Activated CD8-positive, alpha-beta T cell treated with anti-CD3 and anti-CD28 coated beads, Interleukin-2, amount 10 ng/mL, durations not matched to agents 7 days and 5 days (primary cell): ENCODE results near the gene RELB. TPM values are rescaled to one million over a fixed set of nuclear protein-coding genes. Genes with fewer than 3 reads are reported as not detected.

Experiments used
- ATAC-seq: fragments of 150-1000 bp; cut with Tn5 transposase; one replicate; pipeline ENCODE4 v1.10.0; 2021; ENCODE audit warnings: moderate library complexity
- CTCF ChIA-PET: fragments of 350-600 bp; sonication (Branson Sonifier 250); formaldehyde crosslinking; loops from one replicate; lab custom pipeline; 2021; ENCODE audit warnings: antibody characterized with exemption; lab: Charles Lee
- POLR2A ChIA-PET: fragments of 350-600 bp; sonication (Branson Sonifier 250); formaldehyde crosslinking; loops from one replicate; lab custom pipeline; 2021; ENCODE audit warnings: antibody characterized with exemption; lab: Charles Lee
- DNase-seq: peaks from one replicate; pipeline ENCODE4 v3.0.0-alpha.2; 2020
- H3K27ac Mint-ChIP-seq: one replicate; pipeline ENCODE4 v1.8.0; 2021; ENCODE audit warnings: mild to moderate bottlenecking, mixed read lengths
- H3K27me3 Mint-ChIP-seq: one replicate; pipeline ENCODE4 v1.8.0; 2021; ENCODE audit warnings: low read depth, mixed read lengths
- H3K36me3 Mint-ChIP-seq: one replicate; pipeline ENCODE4 v1.8.0; 2021; ENCODE audit warnings: low read depth, mixed read lengths
- H3K4me1 Mint-ChIP-seq: one replicate; pipeline ENCODE4 v1.8.0; 2021; ENCODE audit warnings: low read depth, mixed read lengths
- H3K4me3 Mint-ChIP-seq: one replicate; pipeline ENCODE4 v1.8.0; 2021; ENCODE audit warnings: mild to moderate bottlenecking, mixed read lengths
- H3K9me3 Mint-ChIP-seq: one replicate; pipeline ENCODE4 v1.8.0; 2022; ENCODE audit warnings: mixed read lengths; ENCODE audit not compliant: insufficient read depth
- total RNA-seq, 2 experiments: library from RNA; stranded (reverse); gene quantifications; one replicate each; pipeline ENCODE4 v1.2.3, GENCODE V29; 2021

Gene RELB
- total RNA-seq, 2 experiments from 2014 or later: 8.7 to 10.2 TPM

DNA sequence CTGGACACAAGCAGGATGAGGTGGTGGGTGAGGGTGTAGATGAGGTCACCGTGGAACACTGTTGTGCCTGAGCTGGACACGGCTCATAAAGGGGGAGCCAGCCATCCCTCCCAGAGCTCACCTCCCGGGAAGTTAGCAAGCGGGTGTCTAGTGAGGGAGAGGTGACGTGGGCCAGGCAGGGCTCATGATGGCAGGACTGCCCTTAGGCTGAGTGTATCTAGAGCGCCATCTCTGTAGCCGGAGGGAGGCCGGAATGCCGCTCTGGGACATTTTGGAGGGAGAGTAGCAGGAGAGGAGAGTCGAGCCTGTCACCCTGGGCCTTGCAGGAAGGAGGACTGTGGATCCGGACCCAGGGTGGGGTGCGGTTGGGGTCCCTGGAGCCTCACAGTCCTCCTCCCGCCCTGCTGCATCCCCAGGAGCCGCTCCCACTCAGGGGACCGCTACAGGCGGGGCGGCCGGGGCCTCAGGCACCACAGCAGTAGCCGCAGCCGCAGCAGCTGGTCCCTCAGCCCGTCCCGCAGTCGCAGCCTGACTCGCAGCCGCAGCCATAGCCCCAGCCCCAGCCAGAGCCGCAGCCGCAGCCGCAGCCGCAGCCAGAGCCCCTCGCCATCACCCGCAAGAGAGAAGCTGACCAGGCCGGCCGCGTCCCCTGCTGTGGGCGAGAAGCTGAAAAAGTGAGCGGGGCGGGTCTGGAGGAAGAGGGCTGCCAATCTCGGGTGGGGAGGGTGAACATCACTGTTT, 65.8 kb downstream of the RELB start:
- H3K27me3 Mint-ChIP-seq: no peaks in the 10 kb centered on the region
- POLR2A ChIA-PET: no interaction called here
- DNase-seq (no peak), ATAC-seq (no peak)
- no peaks in the 10 kb centered on the region for H3K9me3 Mint-ChIP-seq
- CTCF ChIA-PET: interaction anchor here (1.3 kb wide), 1 partner anchor 50 kb away, joined by 3 read pairs; no protein-coding TSS in a partner anchor
- no peak overlapping the region for H3K27ac Mint-ChIP-seq
- peaks cover 43% of the 10 kb centered on the region for H3K36me3 Mint-ChIP-seq
- no peaks in the 10 kb centered on the region for H3K4me1 Mint-ChIP-seq
- no peak overlapping the region for H3K4me3 Mint-ChIP-seq

DNA sequence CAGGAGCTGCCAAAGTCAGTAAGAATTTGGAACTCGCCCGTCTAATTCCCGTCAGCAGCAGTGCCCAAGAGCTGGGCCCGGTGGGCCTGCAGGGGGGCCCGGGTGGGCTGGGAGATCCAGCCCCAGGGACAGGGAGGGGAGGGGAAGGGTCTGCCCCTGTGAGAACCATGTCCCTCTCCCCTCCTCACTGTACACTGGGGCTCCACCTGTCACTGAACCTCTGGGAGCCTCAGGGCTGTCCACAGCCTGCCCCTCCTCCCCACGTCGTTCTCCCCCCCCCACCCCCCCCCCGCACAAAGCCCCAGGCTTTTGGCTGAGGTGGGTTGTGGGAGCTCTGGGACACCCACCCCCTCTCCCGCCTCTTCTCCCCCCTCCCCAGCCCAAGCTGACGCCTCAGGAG, 66.8 kb downstream of the RELB start:
- Mint-ChIP-seq H3K4me3 (no peak overlapping the region), H3K27me3 (no peaks in the 10 kb centered on the region), H3K36me3 (peaks cover 41% of the 10 kb centered on the region), H3K27ac (no peak overlapping the region), H3K4me1 (peaks cover 2% of the 10 kb centered on the region), H3K9me3 (no peaks in the 10 kb centered on the region)
- DNase-seq (no peak), ATAC-seq (no peak)
- POLR2A ChIA-PET: no interaction called here
- CTCF ChIA-PET: no interaction called here

DNA sequence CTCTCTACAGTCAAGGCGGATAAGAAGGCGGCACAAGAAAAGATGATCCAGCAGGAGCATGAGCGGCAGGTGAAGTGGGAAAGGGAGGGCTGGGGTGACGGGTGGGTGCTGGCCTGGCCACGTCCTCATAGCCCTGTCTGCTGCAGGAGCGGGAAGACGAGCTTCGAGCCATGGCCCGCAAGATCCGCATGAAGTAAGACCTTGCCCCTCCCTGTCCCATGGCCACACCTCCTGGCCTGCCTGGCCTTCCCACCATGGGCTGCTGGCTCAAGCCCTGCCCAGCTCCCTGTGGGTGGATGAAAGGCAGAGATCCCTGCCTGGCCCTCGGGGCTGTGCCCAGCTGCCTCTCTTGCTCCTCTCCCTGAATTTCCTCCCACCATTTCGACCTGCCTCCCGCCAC, 67.8 kb downstream of the RELB start:
- no peak overlapping the region for H3K27ac Mint-ChIP-seq
- H3K9me3 Mint-ChIP-seq: no peaks in the 10 kb centered on the region
- H3K36me3 Mint-ChIP-seq: peaks cover 36% of the 10 kb centered on the region
- peak; percentile 5 for ATAC-seq
- H3K27me3 Mint-ChIP-seq: no peaks in the 10 kb centered on the region
- no peak overlapping the region for H3K4me3 Mint-ChIP-seq
- DNase-seq: no peak
- CTCF ChIA-PET: interaction anchor here (1.5 kb wide), 1 partner anchor 10 kb away, joined by 6 read pairs; no protein-coding TSS in a partner anchor
- H3K4me1 Mint-ChIP-seq: peaks cover 2% of the 10 kb centered on the region
- POLR2A ChIA-PET: no interaction called here

DNA sequence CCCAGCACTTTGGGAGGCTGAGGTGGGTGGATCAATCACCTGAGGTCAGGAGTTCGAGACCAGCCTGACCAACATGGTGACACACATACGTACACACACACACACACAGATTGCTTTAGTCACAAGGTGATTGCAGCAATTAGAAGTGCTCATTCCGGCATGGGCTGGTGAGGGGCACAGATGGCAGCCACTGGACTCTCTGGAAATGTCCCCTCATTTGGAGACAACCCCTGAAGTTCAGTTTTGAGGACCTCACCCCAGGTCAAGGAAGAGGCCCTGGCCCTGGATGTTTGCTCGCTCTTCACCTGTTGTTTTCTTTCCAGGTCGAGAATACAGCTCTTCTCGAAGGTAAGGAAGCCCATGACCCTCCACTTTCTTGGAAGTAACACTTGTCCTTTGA, 69.0 kb downstream of the RELB start:
- CTCF ChIA-PET: no interaction called here
- ATAC-seq (no peak), DNase-seq (no peak)
- Mint-ChIP-seq H3K36me3 (peaks cover 35% of the 10 kb centered on the region), H3K27ac (no peak overlapping the region), H3K4me1 (peaks cover 9% of the 10 kb centered on the region), H3K27me3 (no peaks in the 10 kb centered on the region), H3K9me3 (no peaks in the 10 kb centered on the region), H3K4me3 (no peak overlapping the region)
- POLR2A ChIA-PET: no interaction called here

DNA sequence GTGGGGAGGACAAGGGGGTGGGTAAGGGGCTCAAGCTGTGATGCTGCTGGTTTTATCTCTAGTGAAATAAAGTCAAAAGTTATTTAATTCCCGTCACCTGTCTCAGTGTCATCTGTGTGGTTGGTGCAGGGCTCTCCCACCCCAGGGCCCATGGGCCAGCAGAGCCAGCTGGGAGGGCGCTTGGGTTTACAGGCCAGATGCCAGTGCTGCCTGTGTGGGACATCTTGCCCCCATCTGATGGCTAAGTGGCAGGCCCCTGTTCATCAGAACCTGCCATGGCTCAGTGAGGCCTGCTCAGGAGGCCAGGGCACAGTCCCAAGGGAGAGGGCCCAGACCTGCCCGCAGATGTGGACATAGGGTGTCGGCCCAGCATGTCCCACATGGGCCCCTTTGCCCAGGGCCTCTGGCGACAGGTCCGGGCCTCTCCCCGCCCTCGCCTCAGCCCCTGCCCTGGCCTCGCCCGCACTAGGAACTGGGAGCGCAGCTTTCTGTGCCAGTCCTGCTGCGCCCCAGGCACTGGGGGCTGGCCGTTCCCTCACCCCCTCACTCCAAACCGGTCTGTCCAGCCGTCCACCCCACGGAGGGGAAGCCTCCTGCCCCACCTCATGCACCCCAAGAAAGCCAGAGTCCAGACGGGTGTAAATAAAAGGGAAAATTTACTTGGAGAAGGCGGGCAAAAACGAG, 69.7 kb downstream of the RELB start:
- peaks cover 11% of the 10 kb centered on the region for H3K4me1 Mint-ChIP-seq
- no peak for ATAC-seq
- H3K27ac Mint-ChIP-seq: no peak overlapping the region
- POLR2A ChIA-PET: no interaction called here
- no peak for DNase-seq
- H3K4me3 Mint-ChIP-seq: no peak overlapping the region
- no peaks in the 10 kb centered on the region for H3K9me3 Mint-ChIP-seq
- H3K27me3 Mint-ChIP-seq: no peaks in the 10 kb centered on the region
- peaks cover 31% of the 10 kb centered on the region for H3K36me3 Mint-ChIP-seq
- CTCF ChIA-PET: no interaction called here

DNA sequence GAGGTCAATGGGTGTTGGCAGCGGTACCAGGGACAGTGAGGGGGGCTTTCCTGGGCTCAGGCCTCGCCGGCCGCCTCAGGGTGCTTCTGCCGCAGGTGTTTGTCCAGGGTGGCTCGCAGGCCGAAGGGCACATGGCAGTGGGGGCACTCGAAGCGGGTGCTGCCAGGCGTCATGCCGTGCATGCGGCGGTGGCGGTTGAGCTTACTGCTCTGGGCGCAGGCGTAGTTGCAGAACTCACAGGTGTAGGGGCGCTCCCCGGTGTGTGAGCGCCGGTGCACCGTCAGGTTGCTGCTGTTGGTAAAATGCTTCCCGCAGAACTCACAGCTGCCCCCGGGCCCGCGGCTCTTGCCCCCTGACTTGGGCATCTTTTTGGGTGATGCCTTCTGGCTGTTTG, 70.3 kb downstream of the RELB start:
- ChIA-PET POLR2A (interaction anchor here (0.9 kb wide), 1 partner anchor 12 kb away, joined by 5 read pairs; no protein-coding TSS in a partner anchor), CTCF (interaction anchor here (0.9 kb wide), 1 partner anchor 12 kb away, joined by 4 read pairs; no protein-coding TSS in a partner anchor)
- H3K27ac Mint-ChIP-seq: no peak overlapping the region

DNA sequence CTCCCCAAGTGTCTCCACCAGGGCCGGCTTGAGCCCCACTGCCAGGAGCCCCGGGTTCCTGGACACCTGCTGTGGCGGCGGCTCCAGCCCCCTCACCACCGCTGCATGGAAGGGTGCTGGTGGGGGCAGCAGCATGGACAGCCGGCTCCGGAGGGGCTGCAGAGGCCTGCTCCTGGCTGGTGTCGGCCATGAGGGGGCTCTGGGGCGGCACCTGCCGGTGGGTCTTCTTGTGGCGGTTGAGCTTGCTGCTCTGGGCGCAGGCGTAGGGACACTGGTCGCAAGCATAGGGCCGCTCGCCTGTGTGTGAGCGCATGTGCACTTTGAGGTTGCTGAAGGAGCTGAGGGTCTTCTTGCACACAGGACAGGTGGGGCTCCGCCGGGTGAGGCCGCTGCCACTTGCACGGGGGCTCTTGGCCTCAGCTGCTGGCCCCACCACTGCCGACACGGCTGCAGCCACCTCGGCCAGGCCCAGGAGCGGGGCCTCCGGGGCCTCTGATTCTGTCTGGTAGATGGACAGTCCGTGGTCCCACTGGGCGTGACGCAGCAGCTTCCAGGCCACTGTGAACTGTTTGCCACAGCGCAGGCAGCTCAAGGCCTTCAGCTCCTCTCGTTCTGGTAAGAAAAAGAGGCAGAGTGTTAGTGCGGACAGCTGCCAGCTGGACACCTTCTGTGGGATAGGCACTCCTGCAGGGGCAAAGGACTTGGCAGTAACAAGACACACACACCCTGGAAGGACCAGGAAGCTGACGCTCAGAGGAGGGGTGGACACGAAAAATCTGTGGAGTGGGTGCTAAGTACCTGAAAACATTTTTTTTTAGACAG, 70.9 kb downstream of the RELB start:
- DNase-seq (no peak), ATAC-seq (no peak)
- Mint-ChIP-seq H3K9me3 (no peaks in the 10 kb centered on the region), H3K4me3 (no peak overlapping the region), H3K4me1 (peaks cover 20% of the 10 kb centered on the region), H3K27ac (peak overlapping the region; percentile 49), H3K36me3 (peaks cover 29% of the 10 kb centered on the region), H3K27me3 (no peaks in the 10 kb centered on the region)
- ChIA-PET CTCF (interaction anchor here (0.6 to 0.9 kb wide), 2 partner anchors 12 to 107 kb away, joined by 3 to 4 read pairs; no protein-coding TSS in a partner anchor), POLR2A (interaction anchor here (0.9 kb wide), 1 partner anchor 13 kb away, joined by 5 read pairs; no protein-coding TSS in a partner anchor)

More for the DNA sequence above, 70.3 kb downstream of the RELB start:
- DNase-seq: no peak
- Mint-ChIP-seq H3K4me3 (no peak overlapping the region), H3K9me3 (no peaks in the 10 kb centered on the region), H3K27me3 (no peaks in the 10 kb centered on the region), H3K4me1 (peaks cover 13% of the 10 kb centered on the region), H3K36me3 (peaks cover 31% of the 10 kb centered on the region)
- ATAC-seq: no peak

DNA sequence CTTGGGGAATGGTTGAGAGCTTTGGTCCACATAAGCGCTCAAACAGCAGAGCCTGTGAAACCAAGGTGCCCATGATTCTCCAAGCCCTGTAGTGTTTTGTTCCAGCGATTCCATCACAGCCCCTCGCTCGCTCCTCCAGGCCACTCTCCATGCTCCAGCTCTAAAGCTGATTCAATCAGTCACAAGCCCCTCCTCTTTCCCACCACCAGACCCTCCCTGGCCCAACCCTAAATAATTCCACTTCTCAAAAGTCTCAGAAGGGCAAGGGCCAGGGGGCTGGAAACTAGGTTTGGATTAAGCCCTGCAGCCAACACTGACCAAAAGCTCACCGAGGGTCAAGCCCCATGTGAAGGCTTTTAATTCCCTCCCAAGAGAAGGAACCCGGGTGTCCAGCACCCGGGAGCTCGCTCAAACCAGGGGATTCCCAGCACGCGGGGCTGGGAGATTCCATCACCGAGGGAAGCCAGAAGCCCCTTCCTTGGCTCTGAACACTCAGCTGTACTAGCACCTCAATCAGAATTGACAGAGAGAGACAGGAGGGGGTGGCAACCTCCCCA, 73.6 kb downstream of the RELB start:
- H3K9me3 Mint-ChIP-seq: no peaks in the 10 kb centered on the region
- DNase-seq: no peak
- CTCF ChIA-PET: interaction anchor here (1.0 to 2.4 kb wide), 4 partner anchors 15 to 104 kb away, joined by 3 to 7 read pairs (median 4); partner anchors contain the start of genes BLOC1S3 and TRAPPC6A
- H3K27ac Mint-ChIP-seq: peak overlapping the region; percentile 50
- no peak for ATAC-seq
- H3K36me3 Mint-ChIP-seq: peaks cover 27% of the 10 kb centered on the region
- peaks cover 35% of the 10 kb centered on the region for H3K4me1 Mint-ChIP-seq
- POLR2A ChIA-PET: interaction anchor here (1.3 kb wide), 1 partner anchor 13 kb away, joined by 4 read pairs; no protein-coding TSS in a partner anchor
- H3K4me3 Mint-ChIP-seq: peak overlapping the region; percentile 85
- no peaks in the 10 kb centered on the region for H3K27me3 Mint-ChIP-seq

DNA sequence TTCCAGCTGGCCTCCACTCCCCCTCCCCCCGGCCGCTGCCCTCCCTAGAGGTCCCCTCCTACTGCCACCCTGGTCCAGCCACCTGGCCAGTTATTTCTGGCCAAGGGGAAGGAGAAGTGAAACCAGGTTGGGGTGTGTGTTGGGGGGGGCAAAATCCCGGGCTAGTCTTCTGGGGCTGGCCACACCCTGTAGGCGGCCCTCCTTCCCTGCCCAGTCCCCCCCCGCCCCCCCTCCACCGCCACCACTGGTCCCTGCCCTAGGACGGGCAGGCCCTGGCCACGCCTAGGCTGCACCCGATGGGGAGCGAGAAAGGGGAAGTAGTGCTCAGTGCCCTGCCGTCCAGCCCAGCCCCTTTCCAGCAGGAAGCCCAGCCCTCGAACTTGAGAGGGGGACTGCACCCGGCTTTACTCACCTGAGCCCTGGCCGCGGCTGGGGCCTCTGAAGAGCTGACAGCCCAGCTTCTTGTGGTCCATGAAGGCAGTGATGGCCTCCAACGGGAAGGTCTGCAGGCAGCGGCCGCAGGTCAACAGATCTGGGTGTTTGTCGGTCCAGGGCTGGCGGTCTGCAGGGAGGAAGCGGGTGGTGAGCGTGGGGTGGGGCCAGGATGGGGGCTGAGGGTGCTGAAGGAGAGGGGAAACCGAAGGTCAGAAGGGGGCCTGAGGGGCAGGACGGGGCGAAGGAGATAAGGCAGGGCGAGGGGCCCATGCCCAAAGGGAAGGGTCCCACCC, 74.2 kb downstream of the RELB start:
- peak; percentile 43 for ATAC-seq

DNA sequence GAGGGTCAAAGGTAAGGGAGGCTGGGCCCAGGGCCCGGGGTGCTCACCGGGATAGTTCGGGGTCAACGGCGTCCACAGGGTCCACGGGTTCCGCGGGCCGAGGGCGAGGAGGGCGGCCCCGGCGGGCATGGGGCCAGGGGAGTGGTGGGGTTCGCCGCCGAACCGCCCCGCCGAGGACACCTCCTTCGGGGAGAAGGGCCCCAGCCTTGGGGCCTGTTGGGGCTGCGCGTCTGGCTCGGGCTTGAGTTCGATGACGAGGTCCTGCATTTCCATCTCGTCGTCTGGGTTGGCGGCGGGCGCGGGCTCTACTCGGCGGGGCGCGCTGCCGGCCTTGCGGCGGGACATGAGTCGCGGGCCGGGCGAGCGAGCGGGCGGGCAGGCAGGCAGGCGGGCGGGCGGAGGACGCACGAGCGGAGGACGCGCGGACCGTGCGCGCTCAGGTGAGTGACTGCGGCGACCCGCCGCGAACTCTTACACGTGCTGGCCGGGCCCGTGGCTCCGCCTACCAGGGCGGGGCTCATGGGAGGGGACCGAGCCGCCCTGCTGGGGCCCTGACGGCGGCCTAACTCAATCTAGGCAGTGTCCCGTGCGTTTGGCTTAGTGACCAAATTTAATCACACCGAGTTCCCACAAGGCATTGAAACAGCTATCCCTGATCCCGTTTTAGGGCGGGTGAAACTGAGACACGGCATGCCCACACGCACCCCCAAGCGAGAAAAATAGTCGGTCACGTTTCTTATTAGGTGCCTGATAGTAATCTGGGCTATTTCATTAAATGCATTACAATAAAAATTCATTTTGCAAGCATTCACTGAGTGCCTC, 75.0 kb downstream of the RELB start, which contains the start of gene ZNF296:
TSS of gene ZNF296 (minus strand) at position 450 of the 822 bp plus-strand sequence. CDS start at position 345, 105 bp downstream.
- DNase-seq: peak; percentile 87
- CTCF ChIA-PET: interaction anchor here (0.9 to 2.4 kb wide), 3 partner anchors 16 to 87 kb away, joined by 3 to 7 read pairs (median 3); no protein-coding TSS in a partner anchor
- Mint-ChIP-seq H3K4me1 (peaks cover 46% of the 10 kb centered on the region), H3K4me3 (peak within 1 kb of the TSS; percentile 85), H3K27ac (peak within 1 kb of the TSS; percentile 86), H3K9me3 (no peaks in the 10 kb centered on the region), H3K36me3 (peaks cover 17% of the 10 kb centered on the region), H3K27me3 (no peaks in the 10 kb centered on the region)
- peak; percentile 81 for ATAC-seq
- POLR2A ChIA-PET: interaction anchor here (1.3 kb wide), 2 partner anchors 11 to 16 kb away, joined by 4 to 5 read pairs; partner anchors contain the start of gene PPP1R37

More for the DNA sequence above, 74.2 kb downstream of the RELB start:
- peak overlapping the region; percentile 86 for H3K27ac Mint-ChIP-seq
- H3K4me3 Mint-ChIP-seq: peak overlapping the region; percentile 85
- H3K4me1 Mint-ChIP-seq: peaks cover 40% of the 10 kb centered on the region
- H3K9me3 Mint-ChIP-seq: no peaks in the 10 kb centered on the region
- H3K36me3 Mint-ChIP-seq: peaks cover 22% of the 10 kb centered on the region
- H3K27me3 Mint-ChIP-seq: no peaks in the 10 kb centered on the region
- POLR2A ChIA-PET: interaction anchor here (1.3 kb wide), 1 partner anchor 12 kb away, joined by 4 read pairs; no protein-coding TSS in a partner anchor
- peak; percentile 72 for DNase-seq
- CTCF ChIA-PET: interaction anchor here (1.0 to 2.4 kb wide), 3 partner anchors 15 to 87 kb away, joined by 3 to 7 read pairs (median 5); no protein-coding TSS in a partner anchor
